Fibroblast of mammary gland (primary cell): Measurements from ENCODE around the gene SMIM30.

ENCODE experiments used
- DNase-seq: peaks from one replicate; pipeline ENCODE4 v3.0.0-alpha.2; 2010; ENCODE audit warnings: low read depth
- H3K4me3 ChIP-seq: 2 replicates; pipeline ENCODE4 v1.5.1; 2011; ENCODE audit warnings: low read depth, mild to moderate bottlenecking, low read length, moderate library complexity; ENCODE audit not compliant: control insufficient read depth
- TF ChIP-seq, protein P1 (sequence below): conservative IDR thresholded peaks from 2 replicates; pipeline ENCODE4 v1.5.1; 2011; ENCODE audit warnings: low read depth, low read length, inconsistent platforms; ENCODE audit not compliant: control insufficient read depth, insufficient read depth

The SMIM30 gene

GRCh38 chr7:113143486-113144257 is 25.3 kb upstream of the SMIM30 start:
- TF ChIP-seq, protein P1, sequence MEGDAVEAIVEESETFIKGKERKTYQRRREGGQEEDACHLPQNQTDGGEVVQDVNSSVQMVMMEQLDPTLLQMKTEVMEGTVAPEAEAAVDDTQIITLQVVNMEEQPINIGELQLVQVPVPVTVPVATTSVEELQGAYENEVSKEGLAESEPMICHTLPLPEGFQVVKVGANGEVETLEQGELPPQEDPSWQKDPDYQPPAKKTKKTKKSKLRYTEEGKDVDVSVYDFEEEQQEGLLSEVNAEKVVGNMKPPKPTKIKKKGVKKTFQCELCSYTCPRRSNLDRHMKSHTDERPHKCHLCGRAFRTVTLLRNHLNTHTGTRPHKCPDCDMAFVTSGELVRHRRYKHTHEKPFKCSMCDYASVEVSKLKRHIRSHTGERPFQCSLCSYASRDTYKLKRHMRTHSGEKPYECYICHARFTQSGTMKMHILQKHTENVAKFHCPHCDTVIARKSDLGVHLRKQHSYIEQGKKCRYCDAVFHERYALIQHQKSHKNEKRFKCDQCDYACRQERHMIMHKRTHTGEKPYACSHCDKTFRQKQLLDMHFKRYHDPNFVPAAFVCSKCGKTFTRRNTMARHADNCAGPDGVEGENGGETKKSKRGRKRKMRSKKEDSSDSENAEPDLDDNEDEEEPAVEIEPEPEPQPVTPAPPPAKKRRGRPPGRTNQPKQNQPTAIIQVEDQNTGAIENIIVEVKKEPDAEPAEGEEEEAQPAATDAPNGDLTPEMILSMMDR = no peak
- no peak overlapping the region for H3K4me3 ChIP-seq
- no peak for DNase-seq

GRCh38 chr7:113142385-113143119 is 24.2 kb upstream of the SMIM30 start:
- TF ChIP-seq, protein P1 = no peak
- no peak for DNase-seq
- no peak overlapping the region for H3K4me3 ChIP-seq

- TF ChIP-seq, protein P1 = no peak
- DNase-seq = no peak
These were observed 23.4 kb upstream of the SMIM30 start for GRCh38 chr7:113141803-113142202.

GRCh38 chr7:113140956-113141355 is 22.6 kb upstream of the SMIM30 start:
- no peak for DNase-seq
- TF ChIP-seq, protein P1 = no peak
- H3K4me3 ChIP-seq = no peak overlapping the region

More at GRCh38 chr7:113141803-113142202, 23.4 kb upstream of the SMIM30 start:
- H3K4me3 ChIP-seq = no peak overlapping the region

DNA sequence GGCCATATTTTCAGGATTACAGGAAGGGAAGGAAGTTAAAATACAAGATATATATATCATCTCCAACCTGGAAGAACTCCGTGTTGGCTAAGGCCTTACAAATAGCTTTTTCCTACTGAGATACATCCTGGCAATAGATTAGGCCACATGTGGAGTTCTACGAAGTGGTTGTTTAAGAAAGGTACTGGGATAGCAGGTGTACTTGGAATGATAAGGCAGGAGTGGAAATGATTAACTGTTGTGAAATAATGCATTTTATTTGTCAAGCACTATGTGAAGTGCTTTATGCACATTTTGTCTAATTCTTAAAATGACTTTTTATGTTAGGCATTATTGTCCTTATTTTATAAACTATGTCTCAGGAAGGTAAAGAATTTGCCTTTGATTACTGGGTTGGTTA is 18.9 kb upstream of the SMIM30 start:
- no peak for DNase-seq
- no peak overlapping the region for H3K4me3 ChIP-seq
- TF ChIP-seq, protein P1 = no peak

- no peak for DNase-seq
- TF ChIP-seq, protein P1 = no peak
- no peak overlapping the region for H3K4me3 ChIP-seq
These were observed 15.7 kb upstream of the SMIM30 start for GRCh38 chr7:113134025-113134424.
